B cell (primary cell): ENCODE measurements around the gene CAV3.

ENCODE experiments used
- EZH2 ChIP-seq: IDR thresholded peaks from 2 replicates; pipeline ENCODE4 v1.6.1; 2012; ENCODE audit warnings: borderline replicate concordance, low read depth, mild to moderate bottlenecking, moderate library complexity, low read length; ENCODE audit not compliant: insufficient read depth, poor library complexity, severe bottlenecking
- TF ChIP-seq, protein P1 (sequence below): fragments of 200-600 bp; IDR thresholded peaks from one replicate; pipeline ENCODE4 v1.8.0; 2022; ENCODE audit warnings: antibody characterized with exemption, mild to moderate bottlenecking

DNA sequence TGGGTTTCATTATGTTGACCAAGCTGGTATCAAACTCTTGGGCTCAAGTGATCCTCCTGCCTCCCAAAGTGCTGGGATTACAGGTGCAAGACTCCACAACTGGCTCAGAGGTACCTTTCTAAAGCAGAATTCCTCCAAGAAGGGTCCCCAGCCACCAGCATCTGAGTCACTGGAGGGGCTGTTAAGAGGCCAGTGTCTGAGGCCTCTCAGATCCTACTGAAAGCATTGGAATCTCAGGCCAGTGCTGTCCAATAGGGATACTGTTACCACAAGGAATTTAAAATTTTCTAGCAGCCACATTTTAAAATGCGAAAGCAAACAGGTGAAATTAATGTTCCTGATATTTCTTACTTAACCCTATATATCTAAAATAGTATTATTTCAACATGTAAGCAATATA lies 1.3 kb downstream of the CAV3 start:
- TF ChIP-seq, protein P1, sequence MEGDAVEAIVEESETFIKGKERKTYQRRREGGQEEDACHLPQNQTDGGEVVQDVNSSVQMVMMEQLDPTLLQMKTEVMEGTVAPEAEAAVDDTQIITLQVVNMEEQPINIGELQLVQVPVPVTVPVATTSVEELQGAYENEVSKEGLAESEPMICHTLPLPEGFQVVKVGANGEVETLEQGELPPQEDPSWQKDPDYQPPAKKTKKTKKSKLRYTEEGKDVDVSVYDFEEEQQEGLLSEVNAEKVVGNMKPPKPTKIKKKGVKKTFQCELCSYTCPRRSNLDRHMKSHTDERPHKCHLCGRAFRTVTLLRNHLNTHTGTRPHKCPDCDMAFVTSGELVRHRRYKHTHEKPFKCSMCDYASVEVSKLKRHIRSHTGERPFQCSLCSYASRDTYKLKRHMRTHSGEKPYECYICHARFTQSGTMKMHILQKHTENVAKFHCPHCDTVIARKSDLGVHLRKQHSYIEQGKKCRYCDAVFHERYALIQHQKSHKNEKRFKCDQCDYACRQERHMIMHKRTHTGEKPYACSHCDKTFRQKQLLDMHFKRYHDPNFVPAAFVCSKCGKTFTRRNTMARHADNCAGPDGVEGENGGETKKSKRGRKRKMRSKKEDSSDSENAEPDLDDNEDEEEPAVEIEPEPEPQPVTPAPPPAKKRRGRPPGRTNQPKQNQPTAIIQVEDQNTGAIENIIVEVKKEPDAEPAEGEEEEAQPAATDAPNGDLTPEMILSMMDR, result no peak
- no peak for TF ChIP-seq EZH2
